Coronary artery (tissue), 2 donors: ENCODE data around the gene FXYD7.
A peak's percentile ranks its signal among the peaks of the same experiment; 100 is the strongest.

ENCODE experiments used
- DNase-seq: peaks from one replicate; pipeline ENCODE4 v3.0.0-alpha.2; 2017; ENCODE audit warnings: low spot score
- H3K27ac ChIP-seq, 2 donors: fragments of 200-600 bp; sonication (generic); one replicate each; pipeline ENCODE4 v1.5.1; 2016 to 2019
- H3K4me3 ChIP-seq: fragments of 200-600 bp; sonication (generic); 2 replicates; pipeline ENCODE4 v1.5.1; 2016; ENCODE audit warnings: mild to moderate bottlenecking, moderate library complexity
- TF ChIP-seq, protein P1 (sequence below): fragments of 200-600 bp; sonication (generic); IDR thresholded peaks from one replicate; pipeline ENCODE4 v1.5.1; 2019; ENCODE audit warnings: antibody characterized with exemption

FXYD7 gene

DNA sequence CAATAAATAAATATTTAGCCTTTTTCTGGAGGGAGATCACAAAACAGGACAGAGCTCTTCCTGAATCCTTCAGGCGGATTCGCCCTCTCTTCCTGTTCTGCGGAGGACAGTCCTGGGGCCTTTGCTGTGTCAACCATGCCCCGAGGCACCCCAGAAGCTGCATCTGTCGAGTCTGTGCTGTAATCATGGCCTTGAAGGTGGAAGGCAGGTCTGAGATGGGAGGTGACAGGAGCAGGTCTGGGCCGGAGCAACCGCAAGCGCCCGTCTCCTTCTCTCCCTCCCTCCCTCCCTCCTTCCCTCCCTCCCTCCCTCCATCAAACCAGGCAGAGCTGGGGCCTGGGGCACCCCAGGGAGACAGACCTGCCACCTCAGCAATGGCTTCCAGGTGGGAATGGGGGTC, 32.1 kb upstream of the FXYD7 start:
- no peak for DNase-seq
- H3K4me3 ChIP-seq = no peak overlapping the region
- TF ChIP-seq, protein P1, sequence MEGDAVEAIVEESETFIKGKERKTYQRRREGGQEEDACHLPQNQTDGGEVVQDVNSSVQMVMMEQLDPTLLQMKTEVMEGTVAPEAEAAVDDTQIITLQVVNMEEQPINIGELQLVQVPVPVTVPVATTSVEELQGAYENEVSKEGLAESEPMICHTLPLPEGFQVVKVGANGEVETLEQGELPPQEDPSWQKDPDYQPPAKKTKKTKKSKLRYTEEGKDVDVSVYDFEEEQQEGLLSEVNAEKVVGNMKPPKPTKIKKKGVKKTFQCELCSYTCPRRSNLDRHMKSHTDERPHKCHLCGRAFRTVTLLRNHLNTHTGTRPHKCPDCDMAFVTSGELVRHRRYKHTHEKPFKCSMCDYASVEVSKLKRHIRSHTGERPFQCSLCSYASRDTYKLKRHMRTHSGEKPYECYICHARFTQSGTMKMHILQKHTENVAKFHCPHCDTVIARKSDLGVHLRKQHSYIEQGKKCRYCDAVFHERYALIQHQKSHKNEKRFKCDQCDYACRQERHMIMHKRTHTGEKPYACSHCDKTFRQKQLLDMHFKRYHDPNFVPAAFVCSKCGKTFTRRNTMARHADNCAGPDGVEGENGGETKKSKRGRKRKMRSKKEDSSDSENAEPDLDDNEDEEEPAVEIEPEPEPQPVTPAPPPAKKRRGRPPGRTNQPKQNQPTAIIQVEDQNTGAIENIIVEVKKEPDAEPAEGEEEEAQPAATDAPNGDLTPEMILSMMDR = no peak
- H3K27ac ChIP-seq = no peak overlapping the region

DNA sequence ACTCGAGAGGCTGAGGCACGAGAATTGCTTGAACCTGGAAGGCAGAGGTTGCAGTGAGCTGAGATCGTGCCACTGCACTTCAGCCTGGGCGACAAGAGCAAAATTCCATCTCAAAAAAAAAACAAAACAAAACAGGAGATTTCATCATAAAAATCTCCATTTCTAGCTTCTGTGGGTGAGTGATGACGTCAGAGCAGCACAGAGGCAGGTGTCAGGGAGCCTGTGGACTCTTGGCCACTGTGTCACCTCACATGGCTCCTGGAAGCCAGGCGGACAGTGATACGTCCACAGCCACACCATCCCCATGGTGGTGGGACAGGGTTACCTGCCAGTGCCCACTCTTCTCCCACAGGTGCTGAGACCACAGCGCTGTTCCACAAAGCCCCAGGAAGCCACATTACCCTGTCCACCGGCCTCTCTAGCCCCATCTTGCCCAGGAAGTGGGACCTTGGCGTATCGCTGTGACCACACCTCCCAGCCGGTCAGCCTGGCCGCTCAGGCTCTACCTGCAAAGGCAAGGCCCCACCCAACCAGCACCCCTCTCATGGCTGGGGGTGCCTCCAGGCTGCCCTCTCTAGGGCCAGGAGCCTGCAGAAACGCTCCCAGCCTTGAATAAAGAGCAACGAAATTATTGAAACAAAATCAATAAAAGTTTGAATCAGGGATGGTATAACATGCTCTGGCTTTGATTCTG, 29.9 kb upstream of the FXYD7 start:
- no peak overlapping the region for H3K27ac ChIP-seq
- TF ChIP-seq, protein P1 = no peak
- no peak for DNase-seq
- H3K4me3 ChIP-seq = no peak overlapping the region

DNA sequence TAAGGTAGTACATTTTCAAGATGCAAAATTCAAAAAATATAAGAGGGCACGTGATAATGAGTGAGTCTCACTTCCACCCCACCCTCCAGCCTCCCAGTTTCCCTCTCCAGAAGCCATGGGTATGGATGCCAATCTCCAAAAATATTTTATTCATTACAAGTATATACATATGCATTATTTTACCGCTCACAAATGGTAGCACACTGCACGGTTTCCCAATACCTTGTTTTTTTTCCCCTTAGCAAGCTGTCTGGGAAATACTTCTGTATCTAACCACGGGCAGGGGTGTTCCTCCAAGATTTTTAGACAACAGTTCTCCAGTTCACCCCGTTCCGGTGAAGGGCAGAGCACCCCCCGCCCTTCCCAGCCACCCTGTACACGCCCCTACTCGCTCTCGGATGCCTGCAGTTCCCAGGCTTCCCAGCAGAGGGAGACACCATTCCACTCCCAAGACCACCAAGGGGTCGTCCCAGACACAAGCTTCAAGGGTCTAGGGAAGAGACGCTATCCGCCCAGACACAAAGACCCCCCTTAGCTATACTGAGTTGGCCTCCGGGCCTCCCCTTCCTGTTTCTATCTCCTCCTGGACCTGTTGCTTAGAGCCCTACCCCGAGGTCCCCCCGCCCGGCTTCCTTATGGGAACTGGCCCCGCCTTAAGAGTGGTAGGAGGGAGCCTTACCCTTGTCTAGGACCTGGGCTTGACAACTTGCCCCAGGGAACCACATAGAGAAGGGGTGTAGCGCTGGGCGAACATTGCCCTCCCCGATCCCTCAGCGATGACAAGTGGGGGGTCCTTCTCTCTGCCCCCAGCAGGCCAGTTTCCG, 28.5 kb upstream of the FXYD7 start:
- peak overlapping the region; percentile 64 for H3K4me3 ChIP-seq
- H3K27ac ChIP-seq = peak overlapping the region in 1 of 2 donors; percentile 42
- DNase-seq = no peak
- TF ChIP-seq, protein P1 = peak; percentile 98

DNA sequence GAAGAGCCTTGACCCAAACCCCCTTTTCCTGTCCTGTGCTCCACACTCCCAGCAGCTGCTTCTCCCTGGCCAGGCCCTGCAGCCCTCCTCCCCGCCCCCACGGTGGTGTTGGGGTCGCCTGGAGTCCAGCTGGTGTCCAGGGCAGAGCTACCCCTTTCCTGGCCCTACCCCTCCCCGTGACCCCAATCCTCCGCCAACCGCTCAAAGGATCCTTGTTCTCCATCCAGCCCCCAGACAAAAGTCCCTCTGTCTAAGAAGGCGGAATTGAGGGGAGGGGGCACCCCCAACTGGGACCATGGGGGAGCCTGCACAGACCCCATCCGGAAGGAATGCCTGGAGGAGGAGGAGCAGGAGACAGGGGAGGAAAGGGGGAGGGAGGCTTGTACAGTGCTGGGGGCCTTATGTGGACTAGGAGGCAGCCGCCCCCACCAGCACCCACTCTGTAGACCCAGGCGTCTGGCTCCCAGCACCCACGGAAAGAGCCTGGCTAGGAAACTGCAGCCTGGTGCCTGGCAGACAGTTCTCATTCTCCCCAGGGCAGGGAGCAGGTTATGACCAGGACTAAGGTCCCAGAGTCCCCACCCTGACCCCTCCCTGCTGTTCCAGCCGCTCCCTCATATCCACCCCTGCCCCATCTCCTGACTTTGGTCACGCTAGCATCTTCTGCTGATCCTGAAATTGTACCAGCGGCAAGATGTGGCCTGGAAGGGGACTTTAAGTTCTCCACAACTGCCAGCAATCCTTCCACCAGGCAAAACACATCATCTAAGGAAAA, 27.7 kb upstream of the FXYD7 start, which contains the start of gene FXYD3:
Gene FXYD3, plus strand, starts transcription at position 647 of the 775 bp plus-strand sequence. CDS start 3,554 bp downstream, outside the sequence.
- TF ChIP-seq, protein P1 = no peak
- H3K27ac ChIP-seq = peak within 1 kb of the TSS in 1 of 2 donors; percentile 54
- H3K4me3 ChIP-seq = peak within 1 kb of the TSS; percentile 64
- no peak for DNase-seq

DNA sequence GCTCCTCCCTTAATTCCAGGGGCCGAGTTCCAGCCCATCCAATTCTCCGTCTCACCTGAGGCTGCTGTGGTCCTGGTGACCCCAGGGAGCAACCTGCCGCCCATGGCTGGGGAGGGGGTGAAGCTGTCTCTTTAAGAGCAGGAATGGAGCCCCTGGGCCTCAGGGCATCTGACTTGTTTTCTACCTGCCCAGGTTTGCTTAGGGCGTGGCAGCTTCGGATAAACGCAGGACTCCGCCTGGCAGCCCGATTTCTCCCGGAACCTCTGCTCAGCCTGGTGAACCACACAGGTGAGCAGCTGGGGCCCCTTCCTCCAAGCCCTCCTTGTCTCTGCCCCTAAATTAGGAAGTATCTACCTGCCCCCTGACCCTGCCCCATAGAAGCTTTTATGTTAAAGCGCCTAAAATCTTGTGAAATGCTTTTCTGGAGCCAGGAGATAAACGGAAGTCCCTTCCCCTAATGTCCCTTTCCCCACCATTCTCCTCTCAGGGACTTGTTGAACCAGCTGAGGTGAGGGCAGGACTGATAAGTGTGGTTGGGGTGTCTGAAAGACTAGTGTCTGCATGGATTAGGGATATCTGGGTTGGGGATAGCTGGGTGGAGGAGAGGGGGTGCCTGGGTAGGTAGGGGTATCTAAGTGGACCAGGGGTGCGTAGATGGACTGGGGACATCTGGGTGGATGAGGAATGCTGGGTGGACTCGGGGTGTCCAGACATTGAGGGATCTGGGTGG, 26.8 kb upstream of the FXYD7 start:
- TF ChIP-seq, protein P1 = no peak
- peak overlapping the region in 1 of 2 donors; percentile 54 for H3K27ac ChIP-seq
- no peak for DNase-seq
- H3K4me3 ChIP-seq = no peak overlapping the region

DNA sequence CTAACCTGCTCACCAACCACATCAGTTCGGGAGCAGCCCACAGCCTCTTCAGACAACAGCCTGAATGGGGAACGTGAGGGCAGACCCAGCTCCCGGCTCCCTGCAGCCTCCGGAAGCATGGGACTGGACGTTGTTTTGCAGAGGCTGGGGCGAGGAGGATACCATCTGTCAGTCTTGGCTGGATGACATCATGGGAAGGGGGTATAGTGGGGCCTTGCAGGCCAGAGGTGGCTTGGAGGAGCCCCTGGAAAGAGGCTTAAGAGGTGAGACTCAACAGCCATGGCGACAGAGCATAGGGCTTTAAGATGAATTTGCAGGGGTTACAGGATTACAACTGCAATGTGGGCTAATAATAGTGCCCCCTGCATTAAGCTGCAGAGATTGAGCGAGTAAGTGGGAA, 25.9 kb upstream of the FXYD7 start:
- DNase-seq = no peak
- TF ChIP-seq, protein P1 = no peak
- H3K4me3 ChIP-seq = no peak overlapping the region
- peak overlapping the region in 1 of 2 donors; percentile 54 for H3K27ac ChIP-seq
